ENCODE data around the gene NLRC5. TPM values are rescaled to one million over a fixed set of nuclear protein-coding genes. Genes with fewer than 3 reads are reported as not detected.

NLRC5 gene
- total RNA-seq, 3 donors from 2014 or later, result 18.4 to 34.4 (median 24.1) TPM

- Histone ChIP-seq H3K36me3 (no peaks in the 10 kb centered on the region), H3K27ac (no peak overlapping the region), H3K27me3 (no peaks in the 10 kb centered on the region), H3K4me1 (no peaks in the 10 kb centered on the region), H3K9me3 (no peaks in the 10 kb centered on the region), H3K4me3 (no peak overlapping the region)
- no peak for DNase-seq (ENCODE audit: low spot score in 2 of 2)
- intact Hi-C loops (cut with DNase I; ENCODE audit: low total_unique reads), result no loop called here
- TF ChIP-seq, protein P1, sequence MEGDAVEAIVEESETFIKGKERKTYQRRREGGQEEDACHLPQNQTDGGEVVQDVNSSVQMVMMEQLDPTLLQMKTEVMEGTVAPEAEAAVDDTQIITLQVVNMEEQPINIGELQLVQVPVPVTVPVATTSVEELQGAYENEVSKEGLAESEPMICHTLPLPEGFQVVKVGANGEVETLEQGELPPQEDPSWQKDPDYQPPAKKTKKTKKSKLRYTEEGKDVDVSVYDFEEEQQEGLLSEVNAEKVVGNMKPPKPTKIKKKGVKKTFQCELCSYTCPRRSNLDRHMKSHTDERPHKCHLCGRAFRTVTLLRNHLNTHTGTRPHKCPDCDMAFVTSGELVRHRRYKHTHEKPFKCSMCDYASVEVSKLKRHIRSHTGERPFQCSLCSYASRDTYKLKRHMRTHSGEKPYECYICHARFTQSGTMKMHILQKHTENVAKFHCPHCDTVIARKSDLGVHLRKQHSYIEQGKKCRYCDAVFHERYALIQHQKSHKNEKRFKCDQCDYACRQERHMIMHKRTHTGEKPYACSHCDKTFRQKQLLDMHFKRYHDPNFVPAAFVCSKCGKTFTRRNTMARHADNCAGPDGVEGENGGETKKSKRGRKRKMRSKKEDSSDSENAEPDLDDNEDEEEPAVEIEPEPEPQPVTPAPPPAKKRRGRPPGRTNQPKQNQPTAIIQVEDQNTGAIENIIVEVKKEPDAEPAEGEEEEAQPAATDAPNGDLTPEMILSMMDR (IDR thresholded peaks at IDR 0.05), result no peak
- no peak for TF ChIP-seq POLR2AphosphoS5 (IDR thresholded peaks at IDR 0.05)
These were observed 66.3 kb downstream of the NLRC5 start for GRCh38 chr16:57055671-57056070.

GRCh38 chr16:57058291-57058861 is 69.0 kb downstream of the NLRC5 start:
- Histone ChIP-seq H3K9me3 (no peaks in the 10 kb centered on the region), H3K27ac (no peak overlapping the region), H3K4me3 (no peak overlapping the region), H3K36me3 (no peaks in the 10 kb centered on the region), H3K4me1 (no peaks in the 10 kb centered on the region), H3K27me3 (no peaks in the 10 kb centered on the region)
- intact Hi-C loops (cut with DNase I; ENCODE audit: low total_unique reads), result no loop called here
- no peak for DNase-seq (ENCODE audit: low spot score in 2 of 2)
- TF ChIP-seq POLR2AphosphoS5 (IDR thresholded peaks at IDR 0.05), result no peak
- no peak for TF ChIP-seq POLR2A (IDR thresholded peaks at IDR 0.05)
- TF ChIP-seq, protein P1 (IDR thresholded peaks at IDR 0.05), result no peak

DNA sequence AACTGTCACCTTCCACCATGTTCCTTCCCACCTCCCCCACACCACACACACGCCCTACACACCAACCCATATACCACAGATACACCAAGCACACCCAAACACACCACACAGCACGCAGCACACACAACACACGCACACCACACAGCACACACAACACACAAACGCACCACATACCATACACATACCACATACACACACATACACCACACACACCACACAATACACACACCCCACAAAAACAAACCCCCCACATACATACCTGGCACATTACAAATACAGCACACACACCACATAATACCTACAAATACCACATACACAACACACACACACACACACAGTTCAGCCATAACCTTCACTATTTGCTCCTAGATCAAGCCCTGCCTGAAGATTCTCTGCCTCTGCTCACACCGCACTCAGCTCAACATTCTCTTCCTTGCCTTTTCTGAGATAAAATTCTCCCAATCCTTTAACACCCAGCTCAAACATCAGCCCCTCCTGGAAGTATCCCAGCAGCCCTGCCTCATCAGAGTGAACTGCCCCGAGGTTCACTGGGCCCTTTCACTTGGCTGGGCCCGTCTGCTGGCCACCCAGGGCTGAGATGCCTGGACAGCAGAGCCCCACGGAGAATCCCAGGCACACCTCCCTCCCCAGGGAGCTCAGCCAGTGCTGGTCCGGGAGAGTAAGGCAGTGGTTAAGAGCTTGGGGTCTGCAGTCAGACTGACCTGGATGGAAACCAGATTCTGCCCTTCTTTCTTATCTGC is 71.1 kb downstream of the NLRC5 start:
- Histone ChIP-seq H3K36me3 (no peaks in the 10 kb centered on the region), H3K4me1 (no peaks in the 10 kb centered on the region), H3K27ac (peak overlapping the region; percentile 50 to 89), H3K27me3 (no peaks in the 10 kb centered on the region), H3K4me3 (no peak overlapping the region), H3K9me3 (no peaks in the 10 kb centered on the region)
- no peak for DNase-seq (ENCODE audit: low spot score in 2 of 2)
- no peak for TF ChIP-seq POLR2AphosphoS5 (IDR thresholded peaks at IDR 0.05)
- TF ChIP-seq POLR2A (IDR thresholded peaks at IDR 0.05), result no peak
- TF ChIP-seq, protein P1 (IDR thresholded peaks at IDR 0.05), result no peak
- intact Hi-C loops (cut with DNase I; ENCODE audit: low total_unique reads), result no loop called here

- TF ChIP-seq POLR2A (IDR thresholded peaks at IDR 0.05), result no peak
- peak in 1 of 3 donors; percentile 73 for TF ChIP-seq POLR2AphosphoS5 (IDR thresholded peaks at IDR 0.05)
- TF ChIP-seq, protein P1 (IDR thresholded peaks at IDR 0.05), result no peak
- H3K9me3 ChIP-seq, result no peaks in the 10 kb centered on the region
- peak in 1 of 2 donors; percentile 32 for DNase-seq (ENCODE audit: low spot score in 2 of 2)
- H3K4me3 ChIP-seq, result no peak overlapping the region
- H3K4me1 ChIP-seq, result no peaks in the 10 kb centered on the region
- no peaks in the 10 kb centered on the region for H3K27me3 ChIP-seq
- peak overlapping the region; percentile 50 to 89 for H3K27ac ChIP-seq
- intact Hi-C loops (cut with DNase I; ENCODE audit: low total_unique reads), result no loop called here
- no peaks in the 10 kb centered on the region for H3K36me3 ChIP-seq
These were observed 71.9 kb downstream of the NLRC5 start for GRCh38 chr16:57061084-57061905.
